GM21515 (cell line): Measurements from ENCODE around the gene HECW1.

Experiments used
- ATAC-seq: cut with Tn5 transposase; IDR thresholded peaks from one replicate; pipeline ENCODE4 v1.9.1; 2021; ENCODE audit not compliant: unreplicated experiment

HECW1 gene

GRCh38 chr7:43487731-43488073 is 375.3 kb downstream of the HECW1 start:
- no peak for ATAC-seq

DNA sequence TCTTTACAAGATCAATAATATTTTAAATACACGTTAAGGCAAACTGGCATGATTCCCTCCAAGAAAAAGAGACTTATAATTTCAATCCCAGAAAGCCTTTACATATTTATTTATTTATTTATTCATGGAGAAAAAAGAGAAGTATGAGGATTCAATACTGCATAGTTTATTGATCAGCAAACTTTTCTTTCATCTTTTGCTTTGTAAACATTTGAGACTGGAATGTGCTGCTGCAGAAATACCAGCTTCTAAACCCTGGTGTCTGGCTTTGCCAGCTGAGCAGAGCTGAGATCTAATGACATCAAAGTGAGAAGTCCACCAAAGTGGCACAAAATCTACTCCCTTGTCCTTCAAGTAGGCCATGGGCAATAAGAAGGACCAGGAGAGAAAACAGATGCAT is 376.8 kb downstream of the HECW1 start:
- ATAC-seq = no peak

DNA sequence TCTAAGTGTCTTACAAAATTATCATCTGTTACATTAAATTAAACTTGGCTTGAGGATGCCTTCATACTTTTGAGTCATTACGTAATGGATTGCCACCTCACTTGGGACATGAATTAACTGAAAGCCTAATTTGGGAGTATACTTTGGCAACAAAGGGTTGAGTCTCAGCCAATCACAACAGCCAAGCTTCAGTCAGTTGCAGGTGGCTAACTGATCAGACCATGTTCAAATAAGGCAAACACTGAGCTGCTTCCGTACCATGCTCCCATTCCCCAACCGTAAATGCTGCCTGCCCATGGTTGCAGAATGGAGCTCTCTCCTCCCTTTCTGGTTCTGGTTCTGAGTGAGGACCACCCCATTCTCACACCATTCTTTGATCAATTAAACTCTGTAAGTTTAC is 377.6 kb downstream of the HECW1 start:
- ATAC-seq = no peak

DNA sequence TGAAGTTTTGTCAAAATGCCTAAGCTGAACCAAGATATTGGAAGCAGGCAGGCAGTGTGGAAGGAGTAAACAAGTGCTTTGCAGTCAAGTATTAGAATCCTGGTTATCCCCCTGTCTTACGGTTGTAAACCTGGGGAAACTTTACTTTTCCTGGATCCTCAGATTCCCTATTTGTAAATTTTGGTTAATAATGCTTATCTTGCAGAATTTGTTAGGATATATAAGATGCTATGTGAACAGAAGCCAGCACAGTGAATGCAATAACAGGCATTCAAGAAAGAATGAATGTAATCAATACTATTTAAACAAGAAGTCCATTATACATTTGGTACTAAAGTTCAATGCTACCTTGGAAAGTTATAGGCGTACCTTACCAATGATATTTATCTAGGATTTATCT is 378.7 kb downstream of the HECW1 start:
- ATAC-seq = no peak

DNA sequence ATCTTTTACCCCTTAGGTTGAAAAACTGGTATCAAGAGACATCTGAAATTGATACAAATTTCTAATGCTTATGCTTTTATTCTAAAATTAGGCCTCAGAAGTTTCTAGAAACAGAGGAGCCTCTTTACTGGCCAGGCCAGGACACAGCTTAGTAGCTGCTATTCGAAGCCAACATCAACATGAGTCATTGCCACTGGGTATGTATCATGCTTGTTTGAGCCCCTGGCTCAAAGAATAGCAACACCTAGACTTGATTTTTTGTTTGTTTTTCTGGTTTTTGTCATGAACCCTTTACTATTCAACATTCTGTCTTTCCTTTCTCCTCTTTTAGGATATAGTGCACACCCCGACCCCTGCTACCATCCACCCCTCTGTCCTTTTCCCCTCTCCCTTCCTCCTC is 379.5 kb downstream of the HECW1 start:
- no peak for ATAC-seq

- no peak for ATAC-seq
Measured at GRCh38 chr7:43492896-43493295, 380.4 kb downstream of the HECW1 start.

DNA sequence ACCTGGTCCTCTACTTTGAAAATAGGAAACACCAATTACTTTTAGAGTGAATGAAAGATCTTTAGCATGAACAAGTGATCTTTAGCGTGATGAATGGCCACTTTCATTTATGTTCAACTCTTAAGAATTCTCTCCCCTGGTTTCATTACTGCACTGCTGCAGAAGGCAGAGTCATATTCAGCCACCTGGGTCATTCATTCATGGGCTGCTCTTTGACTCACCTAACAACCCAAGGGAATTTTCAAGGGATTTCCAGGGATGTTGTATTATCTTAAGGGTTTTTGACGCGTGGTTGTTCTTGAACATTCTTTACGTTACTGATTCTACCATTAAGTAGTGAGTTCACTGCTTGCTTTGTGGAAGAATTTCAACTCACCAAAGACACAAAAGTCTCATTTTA is 383.1 kb downstream of the HECW1 start:
- ATAC-seq = no peak

- no peak for ATAC-seq
Measured at GRCh38 chr7:43496596-43496995, 384.1 kb downstream of the HECW1 start.

DNA sequence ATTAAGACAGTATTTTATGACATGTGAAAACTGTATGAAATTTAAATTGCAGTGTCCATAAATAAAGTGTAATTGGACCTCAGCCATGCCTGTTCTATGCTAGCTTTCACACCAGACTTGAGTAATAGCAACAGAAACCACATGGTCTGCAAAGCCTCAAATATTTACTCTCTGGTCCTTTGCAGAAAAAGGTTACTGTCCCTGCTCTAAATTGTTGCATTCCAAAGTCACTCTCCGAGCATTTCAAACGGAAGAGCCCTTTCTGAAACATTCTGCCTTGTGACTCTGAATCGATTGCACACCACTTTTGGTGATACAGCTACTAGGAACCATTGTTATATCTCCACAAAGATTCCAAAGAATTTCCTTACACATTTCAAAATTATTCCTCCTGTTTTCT is 389.4 kb downstream of the HECW1 start:
- ATAC-seq = no peak

- no peak for ATAC-seq
Measured at GRCh38 chr7:43502941-43503340, 390.5 kb downstream of the HECW1 start.

- no peak for ATAC-seq
Measured at GRCh38 chr7:43505412-43505811, 393.0 kb downstream of the HECW1 start.

DNA sequence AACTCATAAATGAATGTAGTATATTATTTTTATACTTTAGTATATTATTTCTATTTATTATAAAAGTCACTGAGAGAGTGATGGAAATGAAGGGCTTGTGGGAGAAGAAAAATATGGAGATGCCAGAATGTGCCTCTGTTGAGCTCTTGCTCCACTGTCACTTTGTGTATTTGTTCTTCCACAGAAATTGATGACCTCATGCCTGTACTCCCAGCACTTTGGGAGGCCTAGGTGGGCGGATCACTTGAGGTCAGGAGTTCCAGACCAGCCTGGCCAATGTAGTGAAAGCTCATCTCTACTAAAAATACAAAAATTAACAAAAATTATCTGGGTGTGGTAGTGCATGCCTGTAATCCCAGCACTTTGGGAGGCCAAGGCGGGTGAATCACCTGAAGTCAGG is 394.0 kb downstream of the HECW1 start:
- ATAC-seq = no peak

DNA sequence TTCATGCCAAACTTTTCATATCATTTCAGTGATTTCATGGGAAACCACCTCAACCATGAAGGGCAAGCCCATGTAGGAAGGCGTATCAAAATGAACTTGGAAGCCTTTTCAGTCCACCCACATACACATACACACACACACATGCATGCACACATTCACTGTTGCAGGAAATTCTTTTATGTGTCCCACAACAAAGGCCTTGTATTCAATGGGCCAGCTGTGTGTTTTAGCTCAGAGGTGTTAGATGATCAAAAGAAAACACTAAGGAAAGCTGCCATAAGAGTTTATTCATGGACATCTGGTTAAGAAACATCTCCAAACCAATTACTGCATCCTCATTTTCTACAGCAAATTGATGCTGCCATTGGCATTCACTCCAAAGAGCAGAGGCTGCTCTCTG is 396.0 kb downstream of the HECW1 start:
- no peak for ATAC-seq

DNA sequence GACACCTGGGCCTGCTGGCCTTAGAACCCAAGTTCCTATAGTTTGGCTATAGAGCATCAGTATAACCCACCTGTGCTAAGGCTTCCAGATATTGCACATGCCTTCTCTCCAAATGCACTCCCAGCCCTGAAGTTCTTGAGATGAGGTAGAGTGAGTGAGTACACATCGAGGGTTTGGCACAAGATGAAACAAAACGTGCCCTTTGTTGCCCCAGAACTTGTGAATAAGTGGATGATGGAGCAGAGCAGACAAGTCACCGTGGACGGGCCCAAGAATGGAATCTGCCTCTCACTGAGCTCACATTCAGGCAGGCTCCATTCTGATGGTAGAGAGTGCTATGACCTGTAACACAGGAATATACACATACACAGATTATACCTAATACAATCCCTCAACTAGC is 397.5 kb downstream of the HECW1 start:
- ATAC-seq = no peak

- no peak for ATAC-seq
Measured at GRCh38 chr7:43511029-43511428, 398.6 kb downstream of the HECW1 start.

- no peak for ATAC-seq
Measured at GRCh38 chr7:43511769-43512515, 399.5 kb downstream of the HECW1 start.

DNA sequence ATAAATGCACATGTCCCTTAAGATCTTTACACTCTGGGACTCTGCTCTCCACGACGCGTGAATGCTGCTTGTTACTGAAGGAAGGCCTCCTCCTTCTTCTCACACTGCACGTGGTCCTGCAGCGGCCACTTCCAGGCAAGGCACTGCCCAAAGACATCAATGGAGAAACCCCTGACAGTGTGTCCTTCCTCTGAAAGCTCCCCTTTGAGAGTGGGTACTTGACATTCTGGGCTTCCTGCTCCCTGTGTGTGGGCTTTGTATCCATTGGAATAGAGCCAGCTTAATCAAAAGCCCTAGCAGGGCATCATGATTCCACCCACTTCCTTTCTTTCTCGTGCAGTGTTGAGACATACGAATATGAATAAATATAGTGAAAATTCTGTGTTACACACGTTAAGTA is 400.8 kb downstream of the HECW1 start:
- no peak for ATAC-seq

DNA sequence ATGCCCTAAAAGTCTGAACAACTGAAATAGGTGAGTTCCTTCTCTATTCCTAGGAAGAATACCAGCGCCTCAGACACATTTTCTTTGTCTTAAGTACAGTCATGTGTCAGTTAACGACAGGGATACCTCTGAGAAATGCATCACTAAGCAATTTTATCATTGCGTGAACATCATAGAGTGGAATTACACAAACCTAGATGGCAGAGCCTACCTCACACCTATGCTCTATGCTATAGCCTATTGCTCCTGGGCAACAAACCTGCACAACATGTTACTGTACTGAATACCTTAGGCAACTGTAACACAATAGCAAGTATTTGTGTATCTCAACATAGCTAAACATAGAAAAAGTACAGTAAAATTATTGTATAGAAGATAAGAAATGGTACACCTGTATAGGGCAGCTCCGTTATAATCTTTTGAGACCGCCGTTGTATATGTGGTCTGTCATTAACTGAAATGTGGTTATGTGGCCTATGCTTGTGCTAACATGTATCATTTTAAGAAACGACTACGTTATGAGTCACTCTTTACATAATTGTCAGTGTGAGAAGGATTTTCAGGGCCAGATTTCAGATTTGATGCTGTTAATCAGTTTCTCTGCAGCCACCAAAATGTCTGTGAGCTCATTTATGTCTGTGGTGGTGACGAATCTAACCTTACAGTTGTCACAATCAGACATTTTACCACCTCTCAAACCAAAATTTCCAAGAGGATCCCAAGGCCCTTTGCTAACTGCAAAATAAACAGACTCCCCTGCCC is 404.3 kb downstream of the HECW1 start:
- no peak for ATAC-seq

- no peak for ATAC-seq
Measured at GRCh38 chr7:43517464-43517863, 405.0 kb downstream of the HECW1 start.

GRCh38 chr7:43520201-43520600 is 407.8 kb downstream of the HECW1 start:
- ATAC-seq = no peak

- ATAC-seq = no peak
Measured at GRCh38 chr7:43522406-43523156, 410.1 kb downstream of the HECW1 start.
